ENCODE measurements around the gene ZWILCH. TPM values are rescaled to one million over a fixed set of nuclear protein-coding genes. Genes with fewer than 3 reads are reported as not detected.

ZWILCH gene
- total and polyA plus RNA-seq, 9 of the 15 experiments (the other 6 are each of a cell fraction or from before 2014, with no cell fraction given) = 32.8 to 94.2 (median 52.1) TPM

DNA sequence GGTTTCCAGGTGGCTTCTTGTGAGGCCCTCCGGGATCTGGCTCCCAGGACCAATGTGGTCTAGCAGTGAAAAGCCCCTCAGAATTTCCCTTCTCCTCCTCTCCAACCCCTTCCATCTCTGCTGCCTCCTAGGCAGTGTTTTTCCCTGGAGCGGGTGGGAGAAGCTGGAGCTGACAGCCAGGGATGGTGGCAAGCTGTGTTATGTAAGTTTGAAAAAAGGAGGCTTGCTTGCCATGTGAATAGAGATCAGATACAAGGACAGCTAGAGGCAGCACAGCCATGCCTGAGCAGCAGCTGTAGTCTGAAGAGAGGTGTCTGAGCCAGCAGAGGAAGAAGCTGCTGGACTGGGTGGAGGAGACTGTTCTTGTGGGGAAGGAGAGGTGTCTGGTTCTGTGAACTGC, 28.1 kb upstream of the ZWILCH start (continued):
- TF ChIP-seq, protein P1, sequence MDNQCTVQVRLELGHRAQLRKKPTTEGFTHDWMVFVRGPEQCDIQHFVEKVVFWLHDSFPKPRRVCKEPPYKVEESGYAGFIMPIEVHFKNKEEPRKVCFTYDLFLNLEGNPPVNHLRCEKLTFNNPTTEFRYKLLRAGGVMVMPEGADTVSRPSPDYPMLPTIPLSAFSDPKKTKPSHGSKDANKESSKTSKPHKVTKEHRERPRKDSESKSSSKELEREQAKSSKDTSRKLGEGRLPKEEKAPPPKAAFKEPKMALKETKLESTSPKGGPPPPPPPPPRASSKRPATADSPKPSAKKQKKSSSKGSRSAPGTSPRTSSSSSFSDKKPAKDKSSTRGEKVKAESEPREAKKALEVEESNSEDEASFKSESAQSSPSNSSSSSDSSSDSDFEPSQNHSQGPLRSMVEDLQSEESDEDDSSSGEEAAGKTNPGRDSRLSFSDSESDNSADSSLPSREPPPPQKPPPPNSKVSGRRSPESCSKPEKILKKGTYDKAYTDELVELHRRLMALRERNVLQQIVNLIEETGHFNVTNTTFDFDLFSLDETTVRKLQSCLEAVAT (IDR thresholded peaks at IDR 0.05) = no peak

DNA sequence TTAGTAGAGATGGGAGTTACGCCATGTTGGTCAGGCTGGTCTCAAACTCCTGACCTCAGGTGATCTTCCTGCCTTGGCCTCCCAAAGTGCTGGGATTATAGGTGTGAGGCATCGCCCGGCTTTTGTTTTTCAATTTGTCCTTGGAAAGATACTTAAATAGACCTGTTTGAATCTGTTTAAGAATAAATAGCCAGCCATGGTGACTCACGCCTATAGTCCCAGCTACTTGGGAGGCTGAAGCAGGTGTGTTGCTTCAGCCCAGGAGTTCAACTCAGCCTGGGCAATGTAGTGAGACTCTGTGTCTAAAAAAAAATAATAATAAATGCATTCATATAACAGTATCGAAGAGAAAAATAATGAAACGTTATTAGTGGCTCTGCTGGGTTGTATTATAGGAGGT, 24.9 kb upstream of the ZWILCH start:
- no peaks in the 10 kb centered on the region for H3K9me3 ChIP-seq (replicated peaks; ENCODE audit: control insufficient read depth, insufficient read depth, low read depth, low read length)
- no peak overlapping the region for H3K4me3 ChIP-seq
- no peaks in the 10 kb centered on the region; the same call in 1 of the 2 replicates for H4K20me1 ChIP-seq (replicated peaks; ENCODE audit: control insufficient read depth, insufficient read depth, low read length)
- H3K79me2 ChIP-seq (ENCODE audit: control insufficient read depth, insufficient read depth, low read length) = no peaks in the 10 kb centered on the region
- peaks cover 32% of the 10 kb centered on the region for H3K36me3 ChIP-seq (ENCODE audit: control insufficient read depth, insufficient read depth, low read length)
- peaks cover 3% of the 10 kb centered on the region for H3K9me1 ChIP-seq (ENCODE audit: control insufficient read depth, insufficient read depth, low read length)
- intact Hi-C loops (cut with micrococcal nuclease) (no loop called here), in situ Hi-C loops (cut with MboI) (loop anchor here (5.0 kb wide), 1 partner anchor 93 kb away; the partner anchor contains the start of gene MAP2K1)
- no peak overlapping the region for H3K4me2 ChIP-seq (ENCODE audit: insufficient read depth, low read length)
- no peaks in the 10 kb centered on the region for H3K27me3 ChIP-seq (ENCODE audit: control insufficient read depth in 2 of 2, insufficient read depth in 2 of 2, low read length in 2 of 2)
- BruUV-seq (replicated peaks) = no TSS peak
- no peak for ATAC-seq
- ChIA-PET POLR2A (no interaction called here), CTCF (ENCODE audit: low intra/inter-chr PET ratio) (no interaction called here)
- 82% methylated on average over 6 of the region's 6 CpGs for WGBS (ENCODE audit: insufficient coverage, low coverage, missing lambda C conversion rate)
- H2AFZ ChIP-seq (ENCODE audit: low read depth, low read length) = no peak overlapping the region
- FAIRE-seq = no peak
- H3K9ac ChIP-seq (ENCODE audit: insufficient read depth in 1 of 2, low read depth in 2 of 2, low read length in 2 of 2) = no peak overlapping the region
- peak overlapping the region; percentile 56; the same call in 1 of the 3 replicates for H3K27ac ChIP-seq (ENCODE audit: extremely low read depth, low read depth, low read length)
- H3K4me1 ChIP-seq (replicated peaks in 1 of 2; ENCODE audit: control insufficient read depth in 2 of 2, insufficient read depth in 2 of 2, low read length in 2 of 2) = peaks cover 9 to 13% of the 10 kb centered on the region in 2 experiments; a peak in 3 of 5 replicates
- no peak for DNase-seq (ENCODE audit: extremely low read depth in 1 of 4, low spot score in 3 of 4)
- TF ChIP-seq, protein P2, sequence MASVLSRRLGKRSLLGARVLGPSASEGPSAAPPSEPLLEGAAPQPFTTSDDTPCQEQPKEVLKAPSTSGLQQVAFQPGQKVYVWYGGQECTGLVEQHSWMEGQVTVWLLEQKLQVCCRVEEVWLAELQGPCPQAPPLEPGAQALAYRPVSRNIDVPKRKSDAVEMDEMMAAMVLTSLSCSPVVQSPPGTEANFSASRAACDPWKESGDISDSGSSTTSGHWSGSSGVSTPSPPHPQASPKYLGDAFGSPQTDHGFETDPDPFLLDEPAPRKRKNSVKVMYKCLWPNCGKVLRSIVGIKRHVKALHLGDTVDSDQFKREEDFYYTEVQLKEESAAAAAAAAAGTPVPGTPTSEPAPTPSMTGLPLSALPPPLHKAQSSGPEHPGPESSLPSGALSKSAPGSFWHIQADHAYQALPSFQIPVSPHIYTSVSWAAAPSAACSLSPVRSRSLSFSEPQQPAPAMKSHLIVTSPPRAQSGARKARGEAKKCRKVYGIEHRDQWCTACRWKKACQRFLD (CRISPR knock-in tag; IDR thresholded peaks at IDR 0.05) = no peak
- no peak for TF ChIP-seq STAG1 (CRISPR knock-in tag; IDR thresholded peaks at IDR 0.05; ENCODE audit: borderline replicate concordance)
- TF ChIP-seq ZNF24 (IDR thresholded peaks at IDR 0.05) = no peak
- TF ChIP-seq, protein P3, sequence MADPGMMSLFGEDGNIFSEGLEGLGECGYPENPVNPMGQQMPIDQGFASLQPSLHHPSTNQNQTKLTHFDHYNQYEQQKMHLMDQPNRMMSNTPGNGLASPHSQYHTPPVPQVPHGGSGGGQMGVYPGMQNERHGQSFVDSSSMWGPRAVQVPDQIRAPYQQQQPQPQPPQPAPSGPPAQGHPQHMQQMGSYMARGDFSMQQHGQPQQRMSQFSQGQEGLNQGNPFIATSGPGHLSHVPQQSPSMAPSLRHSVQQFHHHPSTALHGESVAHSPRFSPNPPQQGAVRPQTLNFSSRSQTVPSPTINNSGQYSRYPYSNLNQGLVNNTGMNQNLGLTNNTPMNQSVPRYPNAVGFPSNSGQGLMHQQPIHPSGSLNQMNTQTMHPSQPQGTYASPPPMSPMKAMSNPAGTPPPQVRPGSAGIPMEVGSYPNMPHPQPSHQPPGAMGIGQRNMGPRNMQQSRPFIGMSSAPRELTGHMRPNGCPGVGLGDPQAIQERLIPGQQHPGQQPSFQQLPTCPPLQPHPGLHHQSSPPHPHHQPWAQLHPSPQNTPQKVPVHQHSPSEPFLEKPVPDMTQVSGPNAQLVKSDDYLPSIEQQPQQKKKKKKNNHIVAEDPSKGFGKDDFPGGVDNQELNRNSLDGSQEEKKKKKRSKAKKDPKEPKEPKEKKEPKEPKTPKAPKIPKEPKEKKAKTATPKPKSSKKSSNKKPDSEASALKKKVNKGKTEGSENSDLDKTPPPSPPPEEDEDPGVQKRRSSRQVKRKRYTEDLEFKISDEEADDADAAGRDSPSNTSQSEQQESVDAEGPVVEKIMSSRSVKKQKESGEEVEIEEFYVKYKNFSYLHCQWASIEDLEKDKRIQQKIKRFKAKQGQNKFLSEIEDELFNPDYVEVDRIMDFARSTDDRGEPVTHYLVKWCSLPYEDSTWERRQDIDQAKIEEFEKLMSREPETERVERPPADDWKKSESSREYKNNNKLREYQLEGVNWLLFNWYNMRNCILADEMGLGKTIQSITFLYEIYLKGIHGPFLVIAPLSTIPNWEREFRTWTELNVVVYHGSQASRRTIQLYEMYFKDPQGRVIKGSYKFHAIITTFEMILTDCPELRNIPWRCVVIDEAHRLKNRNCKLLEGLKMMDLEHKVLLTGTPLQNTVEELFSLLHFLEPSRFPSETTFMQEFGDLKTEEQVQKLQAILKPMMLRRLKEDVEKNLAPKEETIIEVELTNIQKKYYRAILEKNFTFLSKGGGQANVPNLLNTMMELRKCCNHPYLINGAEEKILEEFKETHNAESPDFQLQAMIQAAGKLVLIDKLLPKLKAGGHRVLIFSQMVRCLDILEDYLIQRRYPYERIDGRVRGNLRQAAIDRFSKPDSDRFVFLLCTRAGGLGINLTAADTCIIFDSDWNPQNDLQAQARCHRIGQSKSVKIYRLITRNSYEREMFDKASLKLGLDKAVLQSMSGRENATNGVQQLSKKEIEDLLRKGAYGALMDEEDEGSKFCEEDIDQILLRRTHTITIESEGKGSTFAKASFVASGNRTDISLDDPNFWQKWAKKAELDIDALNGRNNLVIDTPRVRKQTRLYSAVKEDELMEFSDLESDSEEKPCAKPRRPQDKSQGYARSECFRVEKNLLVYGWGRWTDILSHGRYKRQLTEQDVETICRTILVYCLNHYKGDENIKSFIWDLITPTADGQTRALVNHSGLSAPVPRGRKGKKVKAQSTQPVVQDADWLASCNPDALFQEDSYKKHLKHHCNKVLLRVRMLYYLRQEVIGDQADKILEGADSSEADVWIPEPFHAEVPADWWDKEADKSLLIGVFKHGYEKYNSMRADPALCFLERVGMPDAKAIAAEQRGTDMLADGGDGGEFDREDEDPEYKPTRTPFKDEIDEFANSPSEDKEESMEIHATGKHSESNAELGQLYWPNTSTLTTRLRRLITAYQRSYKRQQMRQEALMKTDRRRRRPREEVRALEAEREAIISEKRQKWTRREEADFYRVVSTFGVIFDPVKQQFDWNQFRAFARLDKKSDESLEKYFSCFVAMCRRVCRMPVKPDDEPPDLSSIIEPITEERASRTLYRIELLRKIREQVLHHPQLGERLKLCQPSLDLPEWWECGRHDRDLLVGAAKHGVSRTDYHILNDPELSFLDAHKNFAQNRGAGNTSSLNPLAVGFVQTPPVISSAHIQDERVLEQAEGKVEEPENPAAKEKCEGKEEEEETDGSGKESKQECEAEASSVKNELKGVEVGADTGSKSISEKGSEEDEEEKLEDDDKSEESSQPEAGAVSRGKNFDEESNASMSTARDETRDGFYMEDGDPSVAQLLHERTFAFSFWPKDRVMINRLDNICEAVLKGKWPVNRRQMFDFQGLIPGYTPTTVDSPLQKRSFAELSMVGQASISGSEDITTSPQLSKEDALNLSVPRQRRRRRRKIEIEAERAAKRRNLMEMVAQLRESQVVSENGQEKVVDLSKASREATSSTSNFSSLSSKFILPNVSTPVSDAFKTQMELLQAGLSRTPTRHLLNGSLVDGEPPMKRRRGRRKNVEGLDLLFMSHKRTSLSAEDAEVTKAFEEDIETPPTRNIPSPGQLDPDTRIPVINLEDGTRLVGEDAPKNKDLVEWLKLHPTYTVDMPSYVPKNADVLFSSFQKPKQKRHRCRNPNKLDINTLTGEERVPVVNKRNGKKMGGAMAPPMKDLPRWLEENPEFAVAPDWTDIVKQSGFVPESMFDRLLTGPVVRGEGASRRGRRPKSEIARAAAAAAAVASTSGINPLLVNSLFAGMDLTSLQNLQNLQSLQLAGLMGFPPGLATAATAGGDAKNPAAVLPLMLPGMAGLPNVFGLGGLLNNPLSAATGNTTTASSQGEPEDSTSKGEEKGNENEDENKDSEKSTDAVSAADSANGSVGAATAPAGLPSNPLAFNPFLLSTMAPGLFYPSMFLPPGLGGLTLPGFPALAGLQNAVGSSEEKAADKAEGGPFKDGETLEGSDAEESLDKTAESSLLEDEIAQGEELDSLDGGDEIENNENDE (IDR thresholded peaks at IDR 0.05; ENCODE audit: low read depth, low read length) = no peak
